ENCODE data around the gene ZC3H7A.
"Not testable (repeated sequence)": the region's sequence is repeated elsewhere in the genome, so short reads cannot be mapped to it uniquely, and the experiment has no call there.

ZC3H7A gene

GRCh38 chr16:11797166-11797956, at the start of gene ZC3H7A:
Gene ZC3H7A, minus strand, starts transcription at chr16:11797258. Its CDS starts 14,904 bp downstream, at chr16:11782354.
- DNase-seq (ENCODE audit: low read depth in 2 of 2): peak; percentile 83 to 93

DNA sequence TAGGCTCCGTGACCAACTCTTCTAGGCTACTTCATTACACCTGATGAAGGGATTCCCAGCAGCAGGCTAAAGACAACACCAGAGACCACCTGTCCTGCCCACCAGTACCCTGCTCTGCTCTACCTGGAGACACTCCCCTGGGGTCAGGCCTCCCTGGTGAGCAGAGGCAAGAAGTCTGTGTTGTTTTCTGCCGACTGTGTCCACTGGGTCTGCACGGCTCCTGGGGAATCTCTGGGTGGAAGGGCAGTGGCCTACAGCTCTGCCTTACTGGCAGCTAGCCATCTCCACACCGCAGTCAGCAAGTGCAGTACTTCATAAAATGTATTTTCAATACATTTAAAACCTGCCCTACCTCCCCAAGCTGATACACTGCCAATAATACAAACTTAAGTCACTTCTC, 47.4 kb upstream of the ZC3H7A start:
- no peak for DNase-seq (ENCODE audit: low read depth in 2 of 2)

GRCh38 chr16:11843861-11844260, 46.8 kb upstream of the ZC3H7A start:
- no peak for DNase-seq (ENCODE audit: low read depth in 2 of 2)

DNA sequence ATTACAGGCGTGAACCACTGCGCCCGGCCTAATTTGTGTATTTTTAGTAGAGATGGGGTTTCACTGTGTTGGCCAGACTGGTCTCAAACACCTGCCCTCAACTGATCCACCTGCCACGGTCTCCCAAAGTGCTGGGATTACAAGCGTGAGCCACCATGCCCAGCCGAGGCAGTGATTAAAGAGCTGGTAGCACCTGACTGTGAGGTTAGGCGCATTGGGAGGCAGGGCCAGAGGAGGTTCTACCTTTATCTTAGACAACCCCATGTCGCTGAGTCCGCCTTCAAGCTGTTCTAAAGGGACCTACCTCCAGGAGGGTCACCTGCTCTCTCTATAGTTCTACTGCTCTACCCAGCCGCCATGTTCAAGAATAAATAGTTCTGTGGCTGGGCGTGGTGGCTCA, 46.1 kb upstream of the ZC3H7A start:
- DNase-seq (ENCODE audit: low read depth in 2 of 2): no peak

DNA sequence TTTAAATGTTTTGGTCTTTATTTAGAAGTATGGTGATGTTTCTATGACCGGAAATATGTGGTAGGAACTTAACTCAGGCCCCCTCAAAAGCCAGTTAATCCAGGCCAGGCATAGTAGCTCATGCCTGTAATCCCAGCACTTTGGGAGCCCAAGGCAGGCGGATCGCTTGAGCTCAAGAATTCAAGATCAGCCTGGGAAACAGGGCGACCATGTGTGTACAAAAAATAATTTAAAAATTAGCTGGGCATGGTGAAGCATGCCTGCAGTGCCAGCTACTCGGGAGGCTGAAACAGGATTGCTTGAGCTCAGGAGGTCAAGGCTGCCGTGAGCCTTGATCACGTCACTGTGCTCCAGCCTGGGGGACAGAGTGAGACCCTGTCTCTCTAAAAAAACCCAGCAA, 44.0 kb upstream of the ZC3H7A start:
- no peak for DNase-seq (ENCODE audit: low read depth in 2 of 2)

DNA sequence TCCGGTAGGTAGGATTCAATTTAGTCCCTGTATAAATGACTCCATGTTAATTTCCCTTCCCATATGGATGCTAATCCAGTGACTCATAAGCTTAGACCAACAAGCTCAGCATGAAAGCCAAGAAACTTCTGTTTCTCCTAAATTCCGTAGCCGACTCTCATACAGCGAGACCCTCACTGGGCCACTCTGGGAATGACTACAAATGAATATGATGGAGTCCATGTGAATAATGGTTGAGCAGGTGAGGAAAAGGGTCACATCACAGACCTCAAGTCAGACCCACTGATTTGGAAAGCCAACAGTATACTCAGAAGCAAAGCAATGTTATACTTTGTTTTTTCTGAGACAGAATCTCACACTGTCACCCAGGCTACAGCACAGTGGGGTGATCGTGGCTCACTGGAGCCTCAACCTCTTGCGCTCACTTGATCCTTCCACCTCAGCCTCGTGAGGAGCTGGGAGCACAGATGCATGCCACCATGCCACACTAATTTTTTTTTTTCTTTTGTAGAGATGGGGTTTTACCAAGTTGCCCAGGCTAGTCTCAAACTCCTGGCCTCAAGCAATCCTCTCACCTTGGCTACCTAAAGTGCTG, 39.7 kb upstream of the ZC3H7A start:
- DNase-seq (ENCODE audit: low read depth in 2 of 2): no peak

GRCh38 chr16:11835891-11836649, 39.0 kb upstream of the ZC3H7A start:
- DNase-seq (ENCODE audit: low read depth in 2 of 2): no peak

GRCh38 chr16:11835309-11835708, 38.3 kb upstream of the ZC3H7A start:
- DNase-seq (ENCODE audit: low read depth in 2 of 2): no peak

- DNase-seq (ENCODE audit: low read depth in 2 of 2): no peak
Observed at GRCh38 chr16:11833951-11834695, 37.1 kb upstream of the ZC3H7A start.

DNA sequence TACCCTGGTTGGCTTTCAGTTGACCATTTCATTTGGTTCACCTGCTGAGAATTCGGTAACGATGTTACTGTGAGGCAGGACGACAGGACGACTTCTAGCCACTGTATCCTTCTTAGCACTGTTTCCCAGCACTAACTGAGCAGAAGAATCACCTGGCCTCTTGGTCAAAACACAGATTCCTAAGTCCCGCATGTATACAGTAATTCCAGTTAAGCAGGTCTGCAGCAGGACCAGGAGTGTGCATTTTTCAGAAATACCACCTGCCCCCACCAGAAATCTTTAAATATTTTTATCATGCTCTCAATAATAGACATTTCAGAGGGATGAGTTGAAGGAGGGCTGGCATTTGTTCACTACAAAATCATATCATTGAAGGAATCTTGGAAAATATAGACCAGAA, 31.6 kb upstream of the ZC3H7A start:
- no peak for DNase-seq (ENCODE audit: low read depth in 2 of 2)

- not testable (repeated sequence) for DNase-seq (ENCODE audit: low read depth in 2 of 2)
Observed at GRCh38 chr16:11825520-11826165, 28.6 kb upstream of the ZC3H7A start.

GRCh38 chr16:11824362-11824761, 27.3 kb upstream of the ZC3H7A start:
- no peak for DNase-seq (ENCODE audit: low read depth in 2 of 2)

DNA sequence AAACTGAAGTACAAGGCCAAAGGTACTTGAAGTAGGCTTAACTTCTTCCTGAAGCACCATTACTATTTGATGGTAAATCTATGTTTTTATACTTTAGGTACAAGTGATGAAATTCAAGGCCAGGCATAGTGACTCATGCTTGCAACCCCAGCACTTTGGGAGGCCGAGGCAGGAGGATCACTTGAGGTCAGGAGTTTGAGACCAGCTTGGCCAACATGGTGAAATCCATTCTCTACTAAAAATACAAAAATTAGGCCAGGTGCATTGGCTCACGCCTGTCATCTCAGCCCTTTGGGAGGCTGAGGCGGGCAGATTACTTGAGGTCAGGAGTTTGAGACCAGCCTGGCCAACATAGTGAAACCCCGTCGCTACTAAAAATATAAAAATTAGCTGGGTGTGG, 26.6 kb upstream of the ZC3H7A start:
- not testable (repeated sequence) for DNase-seq (ENCODE audit: low read depth in 2 of 2)

GRCh38 chr16:11819798-11820197, 22.7 kb upstream of the ZC3H7A start:
- no peak for DNase-seq (ENCODE audit: low read depth in 2 of 2)

- DNase-seq (ENCODE audit: low read depth in 2 of 2): not testable (repeated sequence)
Observed at GRCh38 chr16:11818970-11819369, 21.9 kb upstream of the ZC3H7A start.

- no peak for DNase-seq (ENCODE audit: low read depth in 2 of 2)
Observed at GRCh38 chr16:11816123-11816522, 19.1 kb upstream of the ZC3H7A start.

GRCh38 chr16:11814800-11815199, 17.7 kb upstream of the ZC3H7A start:
- not testable (repeated sequence) for DNase-seq (ENCODE audit: low read depth in 2 of 2)

- DNase-seq (ENCODE audit: low read depth in 2 of 2): no peak
Observed at GRCh38 chr16:11806721-11807120, 9.7 kb upstream of the ZC3H7A start.

GRCh38 chr16:11805556-11805955, 8.5 kb upstream of the ZC3H7A start:
- no peak for DNase-seq (ENCODE audit: low read depth in 2 of 2)

DNA sequence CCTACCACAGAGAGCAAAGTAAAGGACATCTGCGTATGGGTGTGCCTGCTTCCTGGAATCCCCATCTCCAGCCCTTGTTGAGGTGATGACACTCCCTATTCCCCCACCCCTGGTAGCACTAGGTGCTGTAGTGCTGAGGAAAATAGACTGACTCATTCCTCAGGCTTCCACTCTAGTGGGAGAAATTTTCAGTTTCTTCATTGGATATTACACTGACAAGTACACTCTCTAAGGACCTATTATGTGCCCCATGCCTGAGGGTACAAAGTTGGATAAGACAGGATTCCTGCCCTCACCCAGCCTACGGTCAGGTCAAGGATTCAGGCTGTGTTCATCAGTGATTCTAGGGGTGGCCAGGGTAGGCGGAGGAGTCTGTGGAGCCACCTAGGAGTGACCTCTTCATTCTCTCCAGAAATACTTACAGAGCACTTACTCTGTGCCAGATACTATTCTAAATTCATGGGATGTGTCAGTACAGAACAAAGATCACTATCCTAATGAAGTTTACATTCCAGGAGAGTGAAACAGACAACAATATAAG, 4.5 kb upstream of the ZC3H7A start:
- DNase-seq (ENCODE audit: low read depth in 2 of 2): no peak

- DNase-seq (ENCODE audit: low read depth in 2 of 2): no peak
Observed at GRCh38 chr16:11800382-11800718, 3.3 kb upstream of the ZC3H7A start.

All from stimulated activated CD8-positive, alpha-beta memory T cell treated with anti-CD3 and anti-CD28 coated beads, Interleukin-7, amount 100 ng/mL, for 4 hours (primary cell).